GM12891 (cell line): Measurements from ENCODE around the gene SPTBN1.
"Not testable (repeated sequence)": the region's sequence is repeated elsewhere in the genome, so short reads cannot be mapped to it uniquely, and the experiment has no call there.

Experiments
- DNase-seq: peaks from one replicate; pipeline ENCODE4 v3.0.0; 2011; ENCODE audit warnings: low spot score; ENCODE audit not compliant: insufficient read length
- FAIRE-seq: peaks from 2 replicates; lab custom pipeline; 2011; peaks lifted over from hg19 to GRCh38; lab: Jason Lieb, UNC
- PAX5 ChIP-seq: IDR thresholded peaks from 2 replicates; pipeline ENCODE4 v1.6.1; 2011; ENCODE audit warnings: low read length, moderate library complexity, mild to moderate bottlenecking; ENCODE audit not compliant: insufficient read depth, severe bottlenecking
- POLR2A ChIP-seq: IDR thresholded peaks from 2 replicates; pipeline ENCODE4 v1.6.1; 2011; ENCODE audit warnings: low read depth, low read length, control low read depth
- POLR2AphosphoS5 ChIP-seq: IDR thresholded peaks from 2 replicates; pipeline ENCODE4 v1.6.1; 2011; ENCODE audit warnings: low read depth, low read length, control low read depth
- POU2F2 ChIP-seq: IDR thresholded peaks from 2 replicates; pipeline ENCODE4 v1.6.1; 2011; ENCODE audit warnings: low read depth, mild to moderate bottlenecking, control low read depth, low read length, moderate library complexity
- SPI1 ChIP-seq: IDR thresholded peaks from 2 replicates; pipeline ENCODE4 v1.6.1; 2011; ENCODE audit warnings: low read depth, low read length, control low read depth
- TAF1 ChIP-seq: IDR thresholded peaks from 2 replicates; pipeline ENCODE4 v1.6.1; 2011; ENCODE audit warnings: low read depth, low read length, control low read depth

SPTBN1 gene

DNA sequence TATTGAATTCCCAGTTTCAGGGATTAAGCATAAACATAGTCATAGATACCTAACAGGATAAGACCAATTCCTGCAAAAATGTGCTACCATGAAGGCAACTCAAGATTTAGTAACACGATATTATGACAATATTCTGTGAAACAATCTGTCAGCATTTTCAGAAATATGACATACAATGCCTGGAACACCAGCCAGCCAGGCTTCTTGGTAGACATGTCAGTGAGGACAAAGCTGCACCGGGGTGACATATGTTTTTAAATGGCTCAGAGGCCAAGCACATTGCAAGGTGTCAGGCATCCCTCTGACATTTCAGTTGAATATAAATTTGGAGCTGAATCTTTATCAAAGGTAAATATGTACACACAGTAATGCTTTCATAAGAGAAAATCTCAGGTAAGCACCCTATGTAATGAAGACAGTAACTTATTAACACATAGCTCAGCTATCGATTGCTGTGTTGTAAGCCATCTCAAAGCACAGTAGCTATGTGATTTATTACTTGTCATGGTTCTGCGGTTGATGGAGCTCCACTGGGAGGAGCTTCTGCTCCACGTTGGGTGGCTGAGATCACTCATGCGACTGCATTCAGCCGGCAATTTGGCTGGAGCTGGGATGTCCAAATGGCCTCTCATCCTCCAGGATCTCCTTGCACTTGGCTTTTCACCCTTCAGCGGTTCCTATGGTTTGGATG, 235.5 kb downstream of the SPTBN1 start:
- peak; percentile 40 for FAIRE-seq
- TF ChIP-seq POLR2A (no peak), TAF1 (no peak), POU2F2 (no peak), SPI1 (no peak), PAX5 (no peak), POLR2AphosphoS5 (no peak)
- DNase-seq = no peak

DNA sequence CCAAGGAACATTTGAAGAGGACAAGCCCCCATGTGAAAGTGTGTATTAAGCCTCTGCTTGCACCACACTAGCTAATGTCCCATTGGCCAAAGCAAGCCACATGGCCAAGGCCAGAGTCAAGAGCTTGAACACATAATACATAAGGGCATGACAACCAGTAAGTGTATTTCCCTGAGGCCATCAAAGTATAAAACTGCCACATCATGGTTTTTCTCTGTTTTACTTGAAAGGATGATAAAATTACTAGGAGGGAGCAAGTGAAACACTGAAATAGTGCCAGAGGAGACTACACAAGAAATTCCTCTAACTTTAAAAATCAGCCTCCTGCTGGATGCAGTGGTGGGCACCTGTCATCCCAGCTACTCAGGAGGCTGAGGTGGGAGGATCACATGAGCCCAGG, 236.4 kb downstream of the SPTBN1 start:
- FAIRE-seq (no peak), DNase-seq (no peak)
- TF ChIP-seq POLR2A (no peak), PAX5 (no peak), SPI1 (no peak), POU2F2 (no peak)

DNA sequence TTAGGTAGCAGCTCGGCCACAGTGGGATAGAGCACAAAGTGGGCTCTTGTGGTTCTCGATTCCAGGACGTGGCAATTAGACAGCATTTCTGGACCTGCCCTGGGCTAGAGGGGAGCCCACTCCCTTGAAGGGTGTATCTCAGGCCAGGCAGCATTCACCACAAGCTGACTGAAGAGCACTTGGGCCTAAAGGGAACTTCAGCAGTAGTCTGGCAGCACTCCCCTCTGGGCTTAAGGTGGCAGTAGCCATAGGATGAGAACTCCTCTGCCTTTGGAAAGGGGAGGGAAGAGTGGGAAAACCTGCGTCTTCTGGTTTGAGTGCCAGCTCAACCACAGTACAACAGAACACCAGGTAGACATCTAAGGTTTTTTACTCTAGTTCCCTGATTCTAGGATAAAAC, 239.3 kb downstream of the SPTBN1 start:
- no peak for FAIRE-seq
- no peak for DNase-seq
- TF ChIP-seq POU2F2 (no peak), POLR2AphosphoS5 (no peak), SPI1 (no peak), PAX5 (no peak)

DNA sequence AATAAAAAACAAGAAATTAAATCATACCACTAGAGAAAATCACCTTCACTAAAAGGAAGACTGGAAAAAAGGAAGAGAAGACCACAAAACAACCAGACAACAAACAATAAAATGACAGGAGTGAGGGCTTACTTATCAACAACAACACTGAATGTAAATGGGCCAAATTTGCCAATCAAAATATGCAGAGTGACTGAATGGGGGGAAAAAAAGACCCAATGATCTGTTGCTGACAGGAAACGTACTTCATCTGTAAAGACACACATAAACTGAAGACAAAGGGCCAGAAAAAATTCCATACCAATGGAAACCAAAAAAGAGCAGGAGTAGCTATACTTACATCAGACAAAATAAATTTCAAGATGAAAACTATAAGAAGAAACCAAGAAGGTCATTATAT, 241.8 kb downstream of the SPTBN1 start:
- TF ChIP-seq PAX5 (no peak), POLR2AphosphoS5 (no peak), SPI1 (no peak), TAF1 (no peak), POLR2A (no peak), POU2F2 (no peak)
- FAIRE-seq = no peak
- no peak for DNase-seq

DNA sequence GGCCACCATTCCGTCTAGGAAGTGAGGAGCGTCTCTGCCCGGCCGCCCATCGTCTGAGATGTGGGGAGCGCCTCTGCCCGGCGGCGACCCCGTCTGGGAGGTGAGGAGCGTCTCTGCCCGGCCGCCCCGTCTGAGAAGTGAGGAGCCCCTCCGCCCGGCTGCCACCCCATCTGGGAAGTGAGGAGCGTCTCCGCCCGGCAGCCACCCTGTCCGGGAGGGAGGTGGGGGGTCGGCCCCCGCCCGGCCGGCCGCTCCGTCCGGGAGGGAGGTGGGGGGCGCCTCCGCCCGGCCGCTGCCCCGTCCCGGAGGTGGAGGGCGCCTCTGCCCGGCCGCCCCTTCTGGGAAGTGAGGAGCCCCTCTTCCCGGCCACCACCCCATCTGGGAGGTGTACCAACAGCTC, 242.8 kb downstream of the SPTBN1 start:
- FAIRE-seq = not testable (repeated sequence)

DNA sequence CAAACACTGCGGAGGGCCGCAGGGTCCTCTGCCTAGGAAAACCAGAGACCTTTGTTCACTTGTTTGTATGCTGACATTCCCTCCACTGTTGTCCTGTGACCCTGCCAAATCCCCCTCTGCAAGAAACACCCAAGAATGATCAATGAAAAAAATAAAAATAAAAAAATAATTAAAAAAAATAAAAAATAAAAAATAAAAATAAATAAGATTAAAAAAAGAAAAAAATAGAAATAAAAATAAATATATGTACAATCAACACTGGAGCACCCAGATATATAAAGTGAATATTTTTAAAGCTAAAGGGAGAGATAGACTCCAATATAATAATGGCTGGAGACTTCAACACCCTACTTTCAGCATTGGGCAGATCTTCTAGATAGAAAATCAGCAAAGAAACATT, 243.5 kb downstream of the SPTBN1 start:
- FAIRE-seq = no peak
- TF ChIP-seq PAX5 (no peak), POLR2A (no peak), TAF1 (no peak), POLR2AphosphoS5 (no peak), SPI1 (no peak), POU2F2 (no peak)
- no peak for DNase-seq

More for the DNA sequence above, 242.8 kb downstream of the SPTBN1 start:
- DNase-seq = not testable (repeated sequence)

DNA sequence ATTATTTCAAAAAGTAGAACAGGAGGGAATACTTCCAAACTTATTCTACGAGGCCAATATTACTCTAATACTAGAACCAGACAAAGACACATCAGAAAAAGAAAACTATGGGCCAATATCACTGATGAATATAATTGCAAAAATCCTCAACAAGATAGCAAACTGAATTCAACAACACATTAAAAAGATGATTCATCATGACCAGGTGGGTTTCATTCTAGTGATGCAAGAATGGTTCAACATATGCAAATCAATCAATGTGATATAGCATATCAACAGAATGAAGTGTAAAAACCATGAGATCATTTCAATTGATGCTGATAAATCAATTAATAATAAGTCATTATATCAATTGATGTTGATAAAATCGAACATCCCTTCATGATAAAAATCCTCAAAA, 244.9 kb downstream of the SPTBN1 start:
- FAIRE-seq (no peak), DNase-seq (no peak)
- TF ChIP-seq PAX5 (no peak), POLR2A (no peak), TAF1 (no peak)

DNA sequence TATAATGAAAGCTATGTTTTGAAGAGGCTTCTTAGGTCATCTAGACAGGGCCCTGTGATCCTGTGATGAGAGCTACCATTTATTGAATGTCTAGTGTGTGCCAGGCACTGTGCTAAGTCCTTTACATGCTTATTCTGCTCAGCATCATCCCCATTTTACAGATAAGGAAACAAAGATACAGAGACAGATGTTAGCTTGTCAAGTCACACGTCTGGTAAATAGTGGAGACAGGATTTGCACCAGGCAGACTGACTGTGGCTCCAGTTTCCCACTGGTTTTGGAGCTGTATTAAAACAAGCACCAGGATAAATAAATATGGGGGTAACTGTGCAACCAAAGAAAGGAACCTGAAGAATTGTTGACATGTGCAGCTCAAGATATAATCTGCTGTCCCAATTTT, 248.1 kb downstream of the SPTBN1 start:
- FAIRE-seq (peak; percentile 23), DNase-seq (no peak)
- no peak for TF ChIP-seq POLR2AphosphoS5
- TF ChIP-seq TAF1 = no peak
- no peak for TF ChIP-seq SPI1
- TF ChIP-seq PAX5 = no peak
- no peak for TF ChIP-seq POLR2A
- TF ChIP-seq POU2F2 = no peak

DNA sequence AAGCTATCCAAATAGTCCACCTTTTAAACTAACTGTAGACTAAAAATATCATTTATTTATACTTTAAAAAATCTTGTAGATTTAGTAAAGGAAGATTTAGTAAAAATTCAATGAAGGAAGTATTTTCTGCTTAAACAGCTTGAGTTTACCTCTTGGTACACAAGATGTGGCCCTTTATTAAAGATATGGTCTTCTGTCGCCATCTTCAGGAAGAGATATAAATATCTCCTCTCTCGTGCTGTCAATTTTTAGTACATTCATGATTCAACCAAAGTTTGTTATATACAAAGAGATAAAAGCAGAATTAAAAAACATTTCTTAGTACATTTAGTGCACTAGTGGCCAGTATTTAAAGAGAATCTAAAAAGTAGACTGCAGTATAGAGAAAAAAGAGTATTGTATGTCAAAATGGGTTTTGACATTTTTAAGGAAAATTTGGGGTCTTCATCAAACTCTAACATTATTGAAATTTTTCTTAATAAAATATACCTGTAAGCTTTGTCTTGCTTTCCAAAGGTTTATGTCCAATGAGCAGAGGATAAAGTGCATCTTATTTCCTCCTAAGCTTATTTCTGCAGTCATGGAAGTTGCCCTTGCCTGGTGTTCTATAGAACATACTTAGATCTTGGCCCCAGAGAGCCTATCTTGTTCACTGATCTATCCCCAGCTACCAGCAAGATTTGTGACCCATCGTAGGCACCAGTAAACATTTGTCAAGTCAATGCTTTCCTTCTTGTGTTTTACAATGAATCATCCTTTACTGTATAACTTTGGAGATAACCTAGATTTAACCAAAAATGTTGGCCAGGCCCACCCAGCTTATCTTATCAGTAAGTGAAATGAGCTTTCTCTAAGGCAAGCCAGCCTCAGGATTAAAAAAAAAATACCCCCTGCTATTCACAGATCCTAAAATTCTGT, 248.8 kb downstream of the SPTBN1 start:
- DNase-seq (no peak), FAIRE-seq (no peak)
- TF ChIP-seq PAX5 = no peak
- no peak for TF ChIP-seq POLR2A
- TF ChIP-seq SPI1 = no peak
- TF ChIP-seq TAF1 = no peak

DNA sequence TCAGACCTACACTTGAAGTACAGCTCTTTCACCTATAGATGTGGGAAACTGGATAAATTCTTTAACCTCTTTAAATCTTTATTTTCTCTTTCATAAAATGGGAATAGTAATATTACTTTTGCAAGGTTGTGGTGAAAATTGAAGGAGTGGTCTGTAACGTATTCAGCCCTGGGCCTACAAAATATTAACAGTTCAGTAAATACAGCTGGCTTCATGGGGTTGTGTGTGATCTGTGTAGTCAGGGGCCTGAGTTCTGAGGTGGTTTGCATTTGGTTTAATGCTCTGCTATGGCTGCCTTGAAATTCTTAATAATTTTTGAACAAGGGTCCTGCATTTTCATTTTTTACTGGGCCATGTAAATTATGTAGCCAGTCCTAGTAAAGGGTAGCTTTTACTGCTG, 250.5 kb downstream of the SPTBN1 start:
- FAIRE-seq = no peak
- TF ChIP-seq POU2F2 (no peak), TAF1 (no peak), POLR2A (no peak), POLR2AphosphoS5 (no peak), PAX5 (no peak), SPI1 (no peak)
- DNase-seq = no peak
